Measurements from ENCODE around the gene PIAS2. TPM values are rescaled to one million over a fixed set of nuclear protein-coding genes. Genes with fewer than 3 reads are reported as not detected.
"Not testable (repeated sequence)": the region's sequence is repeated elsewhere in the genome, so short reads cannot be mapped to it uniquely, and the experiment has no call there.

PIAS2 gene
- total and polyA plus RNA-seq, 2 donors = 8.5 to 15.3 TPM

GRCh38 chr18:46809145-46809544 lies 108.2 kb downstream of the PIAS2 start:
- no peaks in the 10 kb centered on the region for H3K4me1 ChIP-seq (ENCODE audit: control insufficient read depth in 2 of 2, insufficient read depth in 2 of 2, low read length in 2 of 2)
- no peak overlapping the region for H3K4me3 ChIP-seq (ENCODE audit: low read length in 2 of 2)
- H3K27ac ChIP-seq (ENCODE audit: low read depth in 1 of 2, low read length in 1 of 2) = no peak overlapping the region
- no peaks in the 10 kb centered on the region for H3K9me3 ChIP-seq (ENCODE audit: control insufficient read depth in 2 of 2, insufficient read depth in 1 of 2, low read length in 1 of 2)
- no peaks in the 10 kb centered on the region for H3K36me3 ChIP-seq (ENCODE audit: control insufficient read depth in 2 of 2, insufficient read depth in 2 of 2, low read length in 1 of 2)
- no peaks in the 10 kb centered on the region for H3K27me3 ChIP-seq (ENCODE audit: control insufficient read depth in 2 of 2, insufficient read depth in 1 of 2, low read length in 1 of 2)
- WGBS = 97% methylated on average over 5 of the region's 5 CpGs
- DNase-seq (ENCODE audit: low read depth in 6 of 9, low spot score in 9 of 9) = no peak

GRCh38 chr18:46795945-46796344 lies 121.4 kb downstream of the PIAS2 start:
- not testable (repeated sequence) for H3K4me3 ChIP-seq (ENCODE audit: low read length in 2 of 2); H3K9me3 ChIP-seq (ENCODE audit: control insufficient read depth in 2 of 2, insufficient read depth in 1 of 2, low read length in 1 of 2); H3K4me1 ChIP-seq (ENCODE audit: control insufficient read depth in 2 of 2, insufficient read depth in 2 of 2, low read length in 2 of 2); H3K27ac ChIP-seq (ENCODE audit: low read depth in 1 of 2, low read length in 1 of 2); H3K27me3 ChIP-seq (ENCODE audit: control insufficient read depth in 2 of 2, insufficient read depth in 1 of 2, low read length in 1 of 2); H3K36me3 ChIP-seq (ENCODE audit: control insufficient read depth in 2 of 2, insufficient read depth in 2 of 2, low read length in 1 of 2); DNase-seq (ENCODE audit: low read depth in 6 of 9, low spot score in 9 of 9)
- WGBS = 97% methylated on average over 6 of the region's 6 CpGs

- Histone ChIP-seq H3K27me3 (ENCODE audit: control insufficient read depth in 2 of 2, insufficient read depth in 1 of 2, low read length in 1 of 2) (no peaks in the 10 kb centered on the region), H3K27ac (ENCODE audit: low read depth in 1 of 2, low read length in 1 of 2) (no peak overlapping the region), H3K4me1 (ENCODE audit: control insufficient read depth in 2 of 2, insufficient read depth in 2 of 2, low read length in 2 of 2) (no peaks in the 10 kb centered on the region), H3K4me3 (ENCODE audit: low read length in 2 of 2) (no peak overlapping the region), H3K9me3 (ENCODE audit: control insufficient read depth in 2 of 2, insufficient read depth in 1 of 2, low read length in 1 of 2) (no peaks in the 10 kb centered on the region), H3K36me3 (ENCODE audit: control insufficient read depth in 2 of 2, insufficient read depth in 2 of 2, low read length in 1 of 2) (no peaks in the 10 kb centered on the region)
- 93% methylated on average over 1 of the region's 1 CpG for WGBS
- DNase-seq (ENCODE audit: low read depth in 6 of 9, low spot score in 9 of 9) = no peak
These were observed 122.7 kb downstream of the PIAS2 start for GRCh38 chr18:46794607-46795006.

GRCh38 chr18:46793565-46793964 lies 123.7 kb downstream of the PIAS2 start:
- Histone ChIP-seq H3K27me3 (ENCODE audit: control insufficient read depth in 2 of 2, insufficient read depth in 1 of 2, low read length in 1 of 2) (no peaks in the 10 kb centered on the region), H3K4me3 (ENCODE audit: low read length in 2 of 2) (no peak overlapping the region), H3K27ac (ENCODE audit: low read depth in 1 of 2, low read length in 1 of 2) (no peak overlapping the region), H3K9me3 (ENCODE audit: control insufficient read depth in 2 of 2, insufficient read depth in 1 of 2, low read length in 1 of 2) (no peaks in the 10 kb centered on the region), H3K4me1 (ENCODE audit: control insufficient read depth in 2 of 2, insufficient read depth in 2 of 2, low read length in 2 of 2) (no peaks in the 10 kb centered on the region), H3K36me3 (ENCODE audit: control insufficient read depth in 2 of 2, insufficient read depth in 2 of 2, low read length in 1 of 2) (no peaks in the 10 kb centered on the region)
- DNase-seq (ENCODE audit: low read depth in 6 of 9, low spot score in 9 of 9) = no peak
- 96% methylated on average over 3 of the region's 3 CpGs for WGBS

- no peaks in the 10 kb centered on the region for H3K9me3 ChIP-seq (ENCODE audit: control insufficient read depth in 2 of 2, insufficient read depth in 1 of 2, low read length in 1 of 2)
- no peaks in the 10 kb centered on the region for H3K4me1 ChIP-seq (ENCODE audit: control insufficient read depth in 2 of 2, insufficient read depth in 2 of 2, low read length in 2 of 2)
- no peak for DNase-seq (ENCODE audit: low read depth in 6 of 9, low spot score in 9 of 9)
- H3K27me3 ChIP-seq (ENCODE audit: control insufficient read depth in 2 of 2, insufficient read depth in 1 of 2, low read length in 1 of 2) = no peaks in the 10 kb centered on the region
- no peaks in the 10 kb centered on the region for H3K36me3 ChIP-seq (ENCODE audit: control insufficient read depth in 2 of 2, insufficient read depth in 2 of 2, low read length in 1 of 2)
- WGBS = 97% methylated on average over 4 of the region's 4 CpGs
- no peak overlapping the region for H3K27ac ChIP-seq (ENCODE audit: low read depth in 1 of 2, low read length in 1 of 2)
- no peak overlapping the region for H3K4me3 ChIP-seq (ENCODE audit: low read length in 2 of 2)
These were observed 128.2 kb downstream of the PIAS2 start for GRCh38 chr18:46789088-46789487.

GRCh38 chr18:46787674-46788073 lies 129.6 kb downstream of the PIAS2 start:
- DNase-seq (ENCODE audit: low read depth in 6 of 9, low spot score in 9 of 9) = no peak
- Histone ChIP-seq H3K4me3 (ENCODE audit: low read length in 2 of 2) (no peak overlapping the region), H3K36me3 (ENCODE audit: control insufficient read depth in 2 of 2, insufficient read depth in 2 of 2, low read length in 1 of 2) (no peaks in the 10 kb centered on the region), H3K9me3 (ENCODE audit: control insufficient read depth in 2 of 2, insufficient read depth in 1 of 2, low read length in 1 of 2) (no peaks in the 10 kb centered on the region), H3K27ac (ENCODE audit: low read depth in 1 of 2, low read length in 1 of 2) (no peak overlapping the region), H3K27me3 (ENCODE audit: control insufficient read depth in 2 of 2, insufficient read depth in 1 of 2, low read length in 1 of 2) (no peaks in the 10 kb centered on the region), H3K4me1 (ENCODE audit: control insufficient read depth in 2 of 2, insufficient read depth in 2 of 2, low read length in 2 of 2) (no peaks in the 10 kb centered on the region)
- WGBS = 90% methylated on average over 3 of the region's 3 CpGs

- Histone ChIP-seq H3K36me3 (ENCODE audit: control insufficient read depth in 2 of 2, insufficient read depth in 2 of 2, low read length in 1 of 2) (no peaks in the 10 kb centered on the region), H3K4me1 (ENCODE audit: control insufficient read depth in 2 of 2, insufficient read depth in 2 of 2, low read length in 2 of 2) (no peaks in the 10 kb centered on the region), H3K9me3 (ENCODE audit: control insufficient read depth in 2 of 2, insufficient read depth in 1 of 2, low read length in 1 of 2) (no peaks in the 10 kb centered on the region), H3K27ac (ENCODE audit: low read depth in 1 of 2, low read length in 1 of 2) (no peak overlapping the region), H3K4me3 (ENCODE audit: low read length in 2 of 2) (no peak overlapping the region), H3K27me3 (ENCODE audit: control insufficient read depth in 2 of 2, insufficient read depth in 1 of 2, low read length in 1 of 2) (no peaks in the 10 kb centered on the region)
- 55% methylated on average over 5 of the region's 5 CpGs for WGBS
- DNase-seq (ENCODE audit: low read depth in 6 of 9, low spot score in 9 of 9) = no peak
These were observed 144.9 kb downstream of the PIAS2 start for GRCh38 chr18:46772357-46772756.

- Histone ChIP-seq H3K27me3 (ENCODE audit: control insufficient read depth in 2 of 2, insufficient read depth in 1 of 2, low read length in 1 of 2) (no peaks in the 10 kb centered on the region), H3K27ac (ENCODE audit: low read depth in 1 of 2, low read length in 1 of 2) (no peak overlapping the region), H3K4me3 (ENCODE audit: low read length in 2 of 2) (no peak overlapping the region), H3K9me3 (ENCODE audit: control insufficient read depth in 2 of 2, insufficient read depth in 1 of 2, low read length in 1 of 2) (no peaks in the 10 kb centered on the region), H3K4me1 (ENCODE audit: control insufficient read depth in 2 of 2, insufficient read depth in 2 of 2, low read length in 2 of 2) (no peaks in the 10 kb centered on the region), H3K36me3 (ENCODE audit: control insufficient read depth in 2 of 2, insufficient read depth in 2 of 2, low read length in 1 of 2) (no peaks in the 10 kb centered on the region)
- 68% methylated on average over 3 of the region's 3 CpGs for WGBS
- DNase-seq (ENCODE audit: low read depth in 6 of 9, low spot score in 9 of 9) = no peak
These were observed 146.2 kb downstream of the PIAS2 start for GRCh38 chr18:46771141-46771540.

- Histone ChIP-seq H3K36me3 (ENCODE audit: control insufficient read depth in 2 of 2, insufficient read depth in 2 of 2, low read length in 1 of 2) (no peaks in the 10 kb centered on the region), H3K4me3 (ENCODE audit: low read length in 2 of 2) (no peak overlapping the region), H3K9me3 (ENCODE audit: control insufficient read depth in 2 of 2, insufficient read depth in 1 of 2, low read length in 1 of 2) (no peaks in the 10 kb centered on the region), H3K27ac (ENCODE audit: low read depth in 1 of 2, low read length in 1 of 2) (no peak overlapping the region), H3K27me3 (ENCODE audit: control insufficient read depth in 2 of 2, insufficient read depth in 1 of 2, low read length in 1 of 2) (no peaks in the 10 kb centered on the region), H3K4me1 (ENCODE audit: control insufficient read depth in 2 of 2, insufficient read depth in 2 of 2, low read length in 2 of 2) (no peaks in the 10 kb centered on the region)
- 96% methylated on average over 2 of the region's 2 CpGs for WGBS
- no peak for DNase-seq (ENCODE audit: low read depth in 6 of 9, low spot score in 9 of 9)
These were observed 146.6 kb downstream of the PIAS2 start for GRCh38 chr18:46770708-46771107.

All from thymus (tissue), 11 donors.